ENCODE data around the gene GPR146. TPM values are rescaled to one million over a fixed set of nuclear protein-coding genes. Genes with fewer than 3 reads are reported as not detected.

The GPR146 gene
- total and polyA plus RNA-seq, 2 of the 13 experiments (the other 11 are each of a cell fraction or from before 2014, with no cell fraction given): 2.0 to 15.9 TPM

- TF ChIP-seq NRL (CRISPR knock-in tag; IDR thresholded peaks at IDR 0.05; ENCODE audit: borderline replicate concordance) (peak; percentile 66; the same call in 1 of the 2 replicates), SALL1 (CRISPR knock-in tag; IDR thresholded peaks at IDR 0.05) (peak; percentile 27; the same call in 1 of the 2 replicates), ZBTB4 (CRISPR knock-in tag; IDR thresholded peaks at IDR 0.05; ENCODE audit: borderline replicate concordance) (peak; percentile 69; the same call in 1 of the 2 replicates), ZFX (CRISPR knock-in tag; IDR thresholded peaks at IDR 0.05; ENCODE audit: low read depth) (peak; percentile 66), RAD21 (CRISPR knock-in tag; IDR thresholded peaks at IDR 0.05) (0 out of 2 replicates have a peak, but pooled peaks have one; percentile 32), ELK4 (CRISPR knock-in tag; IDR thresholded peaks at IDR 0.05; ENCODE audit: borderline replicate concordance) (no peak), ZNF841 (CRISPR knock-in tag; IDR thresholded peaks at IDR 0.05; ENCODE audit: borderline replicate concordance) (no peak), SP4 (CRISPR knock-in tag; IDR thresholded peaks at IDR 0.05) (peak; percentile 48; the same call in 1 of the 2 replicates), ARID4A (CRISPR knock-in tag; IDR thresholded peaks at IDR 0.05; ENCODE audit: borderline replicate concordance) (peak; percentile 35; the same call in 1 of the 2 replicates), POLR2AphosphoS5 (IDR thresholded peaks at IDR 0.05; ENCODE audit: low read depth, low read length) (peak; percentile 75), MED13 (CRISPR knock-in tag; IDR thresholded peaks at IDR 0.05) (peak; percentile 72; the same call in 1 of the 2 replicates), ZNF274 (CRISPR knock-in tag; IDR thresholded peaks at IDR 0.05) (peak; percentile 90), SMARCE1 (IDR thresholded peaks at IDR 0.05; ENCODE audit: borderline replicate concordance) (no peak)
Measured at GRCh38 chr7:1087952-1088920, 43.9 kb downstream of the GPR146 start, which contains the start of gene GPER1 (continued).

Data from HepG2 (cell line).